Hepatic stellate cell (primary cell): Measurements from ENCODE around the gene ZW10.
"Not testable (repeated sequence)": the region's sequence is repeated elsewhere in the genome, so short reads cannot be mapped to it uniquely, and the experiment has no call there.

ENCODE experiments used
- DNase-seq: peaks from one replicate; pipeline ENCODE4 v3.0.0; 2011; ENCODE audit warnings: low spot score

ZW10 gene, protein sequence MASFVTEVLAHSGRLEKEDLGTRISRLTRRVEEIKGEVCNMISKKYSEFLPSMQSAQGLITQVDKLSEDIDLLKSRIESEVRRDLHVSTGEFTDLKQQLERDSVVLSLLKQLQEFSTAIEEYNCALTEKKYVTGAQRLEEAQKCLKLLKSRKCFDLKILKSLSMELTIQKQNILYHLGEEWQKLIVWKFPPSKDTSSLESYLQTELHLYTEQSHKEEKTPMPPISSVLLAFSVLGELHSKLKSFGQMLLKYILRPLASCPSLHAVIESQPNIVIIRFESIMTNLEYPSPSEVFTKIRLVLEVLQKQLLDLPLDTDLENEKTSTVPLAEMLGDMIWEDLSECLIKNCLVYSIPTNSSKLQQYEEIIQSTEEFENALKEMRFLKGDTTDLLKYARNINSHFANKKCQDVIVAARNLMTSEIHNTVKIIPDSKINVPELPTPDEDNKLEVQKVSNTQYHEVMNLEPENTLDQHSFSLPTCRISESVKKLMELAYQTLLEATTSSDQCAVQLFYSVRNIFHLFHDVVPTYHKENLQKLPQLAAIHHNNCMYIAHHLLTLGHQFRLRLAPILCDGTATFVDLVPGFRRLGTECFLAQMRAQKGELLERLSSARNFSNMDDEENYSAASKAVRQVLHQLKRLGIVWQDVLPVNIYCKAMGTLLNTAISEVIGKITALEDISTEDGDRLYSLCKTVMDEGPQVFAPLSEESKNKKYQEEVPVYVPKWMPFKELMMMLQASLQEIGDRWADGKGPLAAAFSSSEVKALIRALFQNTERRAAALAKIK

DNA sequence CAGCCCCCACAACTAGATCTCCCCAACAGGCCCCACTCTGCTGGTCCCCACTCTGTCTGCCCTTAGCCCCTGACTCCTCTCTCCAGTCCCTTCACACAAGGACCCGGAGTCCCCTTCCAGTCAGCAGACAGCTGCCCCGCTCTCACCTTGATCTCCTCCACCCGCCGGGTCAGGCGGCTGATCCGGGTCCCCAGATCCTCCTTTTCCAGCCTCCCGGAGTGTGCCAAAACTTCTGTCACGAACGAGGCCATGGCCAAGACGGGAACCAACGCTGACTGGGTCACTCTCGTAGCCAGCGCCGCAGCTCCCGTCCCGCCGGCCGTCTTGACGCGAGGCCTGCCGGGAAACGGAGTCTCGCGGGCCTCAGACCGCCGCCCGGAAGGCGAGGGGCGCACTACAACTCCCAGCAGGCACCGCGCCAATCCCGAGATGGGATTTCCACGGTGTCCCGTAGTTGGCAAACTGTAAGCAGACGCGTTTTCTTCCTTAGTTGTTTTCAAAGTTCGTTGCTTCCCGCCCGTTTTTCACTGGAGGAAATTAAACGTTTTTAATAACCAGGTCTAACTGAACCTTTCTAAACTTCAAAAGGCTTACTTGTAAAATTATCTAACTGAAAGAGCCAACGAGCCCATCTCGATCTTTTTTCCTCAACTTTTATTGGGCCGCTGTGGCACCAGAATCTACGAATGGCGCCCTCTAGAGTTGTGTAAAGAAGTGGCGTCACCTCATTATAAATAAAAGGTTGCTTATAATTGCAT is at the start of gene ZW10:
Gene ZW10 (minus strand): TSS at position 277 of the 758 bp plus-strand sequence. CDS start 26 bp downstream, at position 251.
- peak; percentile 84 for DNase-seq

DNA sequence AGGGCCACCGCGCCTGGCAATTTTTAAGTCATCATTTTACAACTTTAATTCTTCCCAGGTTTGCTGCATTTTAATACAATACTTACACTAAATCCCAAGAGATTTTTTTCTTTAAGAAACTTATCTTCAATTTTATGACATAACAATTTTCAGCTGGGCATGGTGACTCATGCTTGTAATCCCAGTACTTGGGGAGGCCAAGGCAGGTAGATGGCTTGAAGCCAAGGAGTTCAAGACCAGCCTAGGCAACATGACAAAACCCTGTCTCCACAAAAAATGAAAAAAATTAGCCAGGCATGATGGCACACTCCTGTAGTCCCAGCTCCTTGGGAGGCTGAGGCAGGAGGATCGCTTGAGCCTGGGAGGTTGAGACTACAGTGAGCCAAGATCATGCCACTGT is 44.9 kb upstream of the ZW10 start:
- DNase-seq: no peak

DNA sequence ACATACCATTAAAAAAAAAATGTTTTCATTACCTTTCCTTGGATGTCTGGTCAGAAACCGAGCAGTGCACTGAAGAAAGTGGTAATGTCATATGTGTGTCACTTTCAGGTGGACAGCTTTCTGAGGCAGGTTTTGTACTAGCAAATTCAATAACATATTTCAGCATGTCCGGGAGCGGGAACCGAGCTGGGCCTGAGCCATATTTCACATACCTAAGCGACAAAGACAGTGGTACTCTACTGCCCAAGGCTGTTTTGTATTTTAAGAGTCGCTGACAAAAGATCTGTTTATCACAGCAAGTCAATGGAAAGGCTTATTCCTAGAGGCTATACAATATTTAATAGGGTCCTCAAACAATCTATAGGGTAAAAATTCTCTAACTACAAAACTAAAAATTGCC is 44.1 kb upstream of the ZW10 start:
- DNase-seq: no peak

DNA sequence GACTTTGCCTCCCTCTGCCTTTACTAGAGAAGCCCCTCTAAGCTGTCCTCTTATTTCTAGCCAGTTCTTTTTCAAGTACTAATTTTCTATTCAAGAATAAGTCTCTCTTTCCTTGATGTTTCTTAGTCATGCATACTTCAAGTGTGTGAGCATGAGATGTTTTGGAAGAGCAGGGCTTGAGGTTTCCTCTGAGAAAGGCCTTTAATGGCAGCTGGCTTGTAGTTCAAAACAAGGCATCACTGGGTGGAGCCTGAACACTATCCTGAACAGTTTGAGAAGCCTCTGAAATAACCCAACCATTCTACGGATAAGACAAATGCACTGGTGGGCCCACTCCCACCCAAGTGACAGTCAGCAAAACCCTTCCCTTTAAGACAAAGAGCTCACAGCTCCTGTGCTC is 43.7 kb upstream of the ZW10 start:
- DNase-seq: no peak

DNA sequence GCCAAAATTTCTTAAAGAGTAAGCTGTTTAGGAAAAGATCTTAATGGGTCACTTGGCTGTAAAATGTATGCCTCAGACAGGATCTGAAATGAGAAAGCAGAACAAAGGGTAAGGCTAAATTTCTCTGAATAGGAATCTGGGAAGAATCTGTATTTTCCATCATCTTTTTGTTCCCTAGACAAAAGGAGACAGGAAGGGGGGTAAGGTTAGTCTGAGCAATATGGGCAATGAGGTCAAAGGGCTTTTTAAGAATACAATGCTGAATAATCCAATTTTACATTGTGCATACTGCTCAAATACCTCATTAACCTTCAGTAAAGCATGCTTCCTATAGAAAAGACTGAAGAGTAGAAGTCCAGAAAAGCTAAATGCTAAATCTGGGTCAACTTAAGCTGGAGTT is 40.7 kb upstream of the ZW10 start:
- DNase-seq: no peak

DNA sequence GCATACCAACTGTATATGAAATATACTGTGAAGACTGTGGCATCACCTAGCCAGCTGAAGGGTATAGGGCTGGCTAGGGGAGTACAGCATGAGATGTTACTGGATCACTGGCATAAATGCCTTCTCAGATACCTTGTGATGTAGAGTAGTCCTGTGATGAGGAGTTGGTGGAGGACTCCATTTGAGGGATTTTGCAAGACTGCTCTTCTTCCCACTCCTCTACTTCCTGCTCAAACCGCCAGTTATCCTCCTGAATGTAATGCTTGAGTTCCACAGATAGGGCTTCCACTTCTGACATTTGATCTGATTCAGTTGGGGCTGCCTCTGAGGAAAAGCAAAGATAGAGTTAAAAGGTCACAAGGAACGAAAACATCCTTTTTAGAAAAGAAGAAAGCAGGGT is 35.4 kb upstream of the ZW10 start:
- DNase-seq: no peak

DNA sequence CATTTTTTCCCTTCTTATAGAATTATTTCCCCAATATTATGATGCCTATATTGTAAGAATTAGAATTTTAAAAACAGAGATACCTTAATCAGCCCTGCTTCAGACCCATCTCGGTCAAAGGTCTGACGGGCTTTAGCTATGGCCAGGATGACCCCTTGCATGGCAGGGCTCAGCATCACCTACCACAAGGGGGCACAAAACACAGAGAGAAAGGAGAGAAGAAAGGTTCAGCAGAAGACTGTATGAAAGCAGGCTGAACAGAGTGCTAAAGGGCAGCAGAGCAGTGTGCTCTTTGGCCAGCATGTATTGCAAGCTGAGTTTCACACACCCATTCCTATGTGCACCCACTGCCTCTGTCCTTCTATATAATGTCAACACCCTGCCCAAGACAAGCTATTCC is 32.9 kb upstream of the ZW10 start:
- peak; percentile 12 for DNase-seq

DNA sequence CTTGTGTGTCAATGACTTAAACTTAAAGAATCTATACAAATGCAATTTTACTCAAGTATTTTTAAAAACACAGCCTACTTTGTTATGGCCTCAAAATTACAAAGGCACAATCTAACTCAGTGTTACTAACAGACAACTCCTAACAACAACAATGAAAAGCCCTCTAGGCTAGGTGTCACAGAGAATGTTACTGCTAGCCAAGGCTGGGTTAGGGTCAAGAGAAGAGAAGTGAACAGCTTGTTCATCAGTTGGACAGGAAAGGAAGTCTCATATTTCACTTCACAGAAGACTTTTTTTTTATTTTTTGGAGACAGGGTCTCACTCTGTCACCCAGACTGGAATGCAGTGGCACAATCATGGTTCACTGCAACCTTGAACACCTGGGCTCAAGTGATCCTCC is 32.1 kb upstream of the ZW10 start:
- DNase-seq: no peak

DNA sequence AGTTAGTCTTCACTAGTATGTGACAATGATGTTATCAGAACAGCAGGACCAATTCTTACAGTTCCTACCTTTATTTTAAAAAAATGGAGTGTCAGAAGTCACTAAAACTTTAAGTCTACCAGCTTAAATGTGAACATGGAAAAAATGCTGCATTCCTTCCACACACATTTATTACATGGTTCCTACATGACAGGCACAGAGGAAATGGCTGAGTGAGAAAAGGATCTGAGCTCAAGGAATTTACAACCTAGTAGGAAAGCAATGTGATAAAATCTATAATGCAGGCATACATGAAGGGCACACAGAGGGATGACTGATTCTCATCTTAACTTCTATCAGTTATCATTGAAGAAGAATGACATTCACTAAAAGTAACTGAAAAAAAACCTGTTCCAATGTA is 29.1 kb upstream of the ZW10 start:
- DNase-seq: no peak

DNA sequence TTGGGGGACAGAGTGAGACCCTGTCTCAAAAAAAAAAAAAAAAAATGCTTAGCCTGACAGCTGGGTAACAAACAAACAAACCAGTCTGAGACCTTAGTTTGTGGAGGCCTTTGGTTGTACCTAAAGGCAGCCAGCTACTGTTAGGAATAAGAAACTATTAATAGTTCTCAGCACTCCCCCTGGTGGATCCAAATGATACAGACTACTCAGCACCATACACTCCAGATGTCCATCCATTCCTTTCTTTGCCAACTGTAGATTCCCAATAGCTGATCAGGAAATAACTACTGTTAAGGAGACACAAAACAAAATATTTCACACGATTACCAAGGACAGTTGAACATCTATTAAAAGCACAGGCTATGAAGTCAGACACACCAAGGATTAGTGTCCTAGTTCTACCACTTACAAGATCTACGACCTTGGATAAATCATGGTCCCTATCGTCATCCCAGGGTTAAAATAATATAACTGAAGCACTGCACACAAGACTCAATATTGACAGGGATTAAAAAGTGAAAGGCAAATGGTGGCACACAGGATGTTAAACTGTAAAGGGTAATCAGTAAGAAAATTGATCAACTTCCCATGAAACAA is 23.3 kb upstream of the ZW10 start:
- peak; percentile 63 for DNase-seq

DNA sequence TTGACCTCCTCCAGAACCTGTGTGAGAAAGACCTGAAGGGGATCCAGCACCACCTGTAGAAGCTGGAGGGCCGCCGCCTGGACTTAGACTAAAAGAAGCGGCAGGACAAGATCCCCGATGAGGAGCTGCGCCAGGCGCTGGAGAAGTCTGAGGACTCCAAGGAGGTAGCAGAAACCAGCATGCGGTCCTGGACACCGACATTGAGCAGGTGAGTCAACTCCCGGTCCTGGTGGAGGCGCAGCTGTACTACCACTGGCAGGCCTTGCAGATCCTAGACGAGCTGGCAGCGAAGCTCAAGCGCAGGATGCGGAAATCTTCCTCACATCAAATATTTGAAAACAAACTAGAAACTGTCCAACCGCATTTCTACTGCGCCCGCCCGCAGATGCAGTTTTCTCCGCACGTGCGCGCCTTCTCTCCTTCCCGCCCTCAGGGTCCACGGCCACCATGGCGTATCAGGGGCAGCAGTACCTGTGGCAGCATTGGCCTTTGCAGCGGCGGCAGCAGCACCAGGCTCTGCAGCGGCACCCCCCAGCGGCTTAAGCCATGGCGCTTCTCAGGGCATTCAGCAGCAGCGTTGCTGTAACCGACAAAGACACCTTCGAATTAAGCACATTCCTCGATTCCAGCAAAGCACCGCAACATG is 16.3 kb upstream of the ZW10 start:
- DNase-seq: no peak

DNA sequence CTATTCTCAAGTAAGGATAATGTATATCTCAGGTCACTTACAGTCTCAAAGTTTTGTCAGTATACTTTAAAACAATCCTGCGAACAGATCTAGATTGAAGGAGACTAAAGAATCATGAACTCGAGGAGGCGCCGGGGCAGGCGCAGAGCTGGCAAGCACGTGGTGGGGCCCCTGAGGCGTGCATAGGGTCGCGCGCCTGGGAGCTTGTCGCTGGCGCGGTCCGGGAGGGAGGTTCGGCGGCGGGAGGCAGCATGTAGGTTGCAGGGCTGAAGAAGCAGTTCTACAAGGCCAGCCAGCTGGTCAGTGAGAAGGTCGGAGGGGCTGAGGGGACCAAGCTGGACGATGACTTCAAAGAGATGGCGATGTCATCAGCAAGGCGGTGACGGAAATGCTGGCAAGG is 15.5 kb upstream of the ZW10 start:
- not testable (repeated sequence) for DNase-seq

DNA sequence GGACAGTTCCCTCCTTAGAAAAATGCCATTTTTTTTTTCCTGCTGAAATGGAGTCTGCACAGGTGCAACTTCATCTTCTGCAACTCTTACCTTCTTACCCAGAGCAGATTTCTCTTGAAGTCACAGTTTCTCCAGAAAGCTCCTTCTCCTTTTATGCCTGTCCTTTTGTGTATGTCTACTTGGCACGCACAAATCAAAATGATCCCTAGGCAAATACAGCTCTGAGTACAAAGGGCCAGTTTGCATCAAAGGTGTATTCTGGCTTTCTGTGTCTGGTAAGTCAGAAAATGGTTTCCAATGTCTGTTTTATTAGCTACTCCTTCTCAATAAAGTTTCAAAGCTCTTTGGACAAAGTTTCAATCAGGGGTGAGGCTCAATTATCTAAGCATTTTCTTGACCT is 8.6 kb upstream of the ZW10 start:
- no peak for DNase-seq

DNA sequence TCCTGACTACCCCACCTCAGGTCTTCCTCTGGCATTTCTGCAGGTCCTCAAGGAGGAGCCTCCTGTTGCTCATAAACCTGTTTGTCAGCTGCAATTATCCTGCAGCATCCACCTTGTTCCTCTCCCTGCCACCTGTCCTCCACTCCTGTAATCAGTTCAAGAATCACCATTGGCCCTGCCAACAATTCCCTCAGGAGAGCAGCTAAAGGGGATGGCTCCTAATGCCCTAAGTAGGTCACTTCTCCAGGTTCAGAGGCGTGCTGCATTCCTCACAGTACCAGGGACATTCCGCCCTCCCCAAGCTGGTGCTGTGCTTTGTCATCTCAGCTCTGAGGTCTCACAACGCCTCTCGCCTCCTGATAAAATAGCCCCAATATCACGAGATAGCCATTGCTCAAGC is 8.2 kb upstream of the ZW10 start:
- DNase-seq: no peak

DNA sequence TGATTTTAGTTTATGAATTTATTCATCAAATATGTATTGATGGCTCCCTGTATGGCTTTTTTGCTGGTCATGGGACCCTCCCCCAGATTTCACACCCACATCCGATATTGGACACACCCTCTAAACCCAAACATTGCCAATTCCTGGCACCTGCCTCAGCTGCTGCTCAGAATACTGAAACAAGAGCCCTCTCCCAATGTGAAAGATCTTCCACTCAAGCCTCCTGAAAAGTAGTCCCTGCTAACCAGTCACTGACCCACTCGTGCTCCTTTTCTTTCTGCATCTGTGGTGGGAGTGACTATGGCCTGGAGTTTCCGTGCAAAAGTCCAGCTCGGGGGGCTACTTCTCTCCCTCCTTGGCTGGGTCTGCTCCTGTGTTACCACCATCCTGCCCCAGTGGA is 6.0 kb upstream of the ZW10 start, which contains the start of gene CLDN25:
Gene CLDN25 (plus strand): TSS at position 301 of the 400 bp plus-strand sequence. CDS start 0 bp downstream, at position 301.
- no peak for DNase-seq

DNA sequence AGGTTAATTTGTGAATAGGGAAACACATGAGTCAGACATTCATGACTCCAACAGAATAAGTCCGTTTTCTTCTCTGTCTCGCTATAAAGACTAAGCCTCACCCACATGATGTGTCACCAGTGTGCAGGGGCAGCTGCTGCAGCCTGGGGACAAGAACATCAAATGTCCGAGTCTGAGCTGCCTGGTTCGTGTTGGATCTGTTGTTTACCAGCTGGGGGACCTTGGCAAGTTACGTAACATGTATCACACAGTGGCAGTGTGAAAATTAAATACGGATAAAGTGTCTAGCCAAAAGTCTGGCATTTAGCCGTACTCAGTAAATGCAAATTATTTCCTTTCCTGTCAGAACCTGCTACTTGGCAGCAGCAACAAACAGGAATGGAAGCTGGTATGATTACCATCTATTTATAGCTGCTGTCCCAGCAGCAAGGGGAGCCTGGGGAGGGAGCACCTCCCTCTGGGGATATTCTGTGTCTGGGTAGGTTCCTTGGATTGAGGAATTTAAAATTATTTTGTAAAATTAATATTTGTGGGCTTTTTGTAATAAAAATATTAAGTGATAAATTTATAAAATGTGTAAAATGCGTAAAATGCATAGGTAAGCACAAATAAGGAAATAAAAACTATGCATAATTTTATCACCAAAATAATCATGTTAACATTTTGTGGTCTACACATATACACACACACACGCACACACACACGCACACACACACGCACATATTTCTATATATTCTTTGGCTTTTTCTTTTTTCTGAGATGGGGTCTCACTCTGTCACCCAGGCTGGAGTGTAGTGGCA is 4.8 kb upstream of the ZW10 start:
- peak; percentile 38 for DNase-seq

DNA sequence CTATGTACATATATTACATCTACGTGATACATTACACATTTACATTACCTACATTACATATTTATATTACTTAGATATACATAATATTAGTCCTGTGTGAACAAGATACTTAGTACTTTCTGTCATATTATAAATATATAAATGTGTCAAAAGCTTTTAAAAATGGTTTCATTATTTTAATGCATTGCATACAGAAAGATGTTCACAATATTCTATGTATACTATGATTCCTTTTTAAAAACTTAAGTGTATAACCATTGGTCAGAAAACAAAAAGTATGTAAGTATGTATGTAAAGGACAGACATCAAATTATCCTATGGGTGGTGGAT is 647 bp upstream of the ZW10 start:
- no peak for DNase-seq

DNA sequence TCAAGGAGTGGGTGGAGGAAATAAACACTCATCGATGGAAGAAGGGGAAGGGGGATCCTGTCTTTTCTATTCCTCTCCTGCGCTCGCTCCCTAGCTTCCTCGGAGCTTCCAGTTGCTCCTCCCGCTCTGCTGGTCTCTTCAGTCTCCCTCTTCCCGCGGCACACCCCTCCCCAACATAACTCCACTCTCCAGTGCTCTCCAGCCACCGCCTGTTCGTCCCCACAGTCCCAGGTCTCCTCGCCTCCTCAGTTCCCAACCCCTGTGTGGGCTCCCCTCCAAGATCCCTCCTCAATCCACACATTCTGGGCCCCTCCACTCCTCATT is 438 bp downstream of the ZW10 start:
- DNase-seq: peak; percentile 32

DNA sequence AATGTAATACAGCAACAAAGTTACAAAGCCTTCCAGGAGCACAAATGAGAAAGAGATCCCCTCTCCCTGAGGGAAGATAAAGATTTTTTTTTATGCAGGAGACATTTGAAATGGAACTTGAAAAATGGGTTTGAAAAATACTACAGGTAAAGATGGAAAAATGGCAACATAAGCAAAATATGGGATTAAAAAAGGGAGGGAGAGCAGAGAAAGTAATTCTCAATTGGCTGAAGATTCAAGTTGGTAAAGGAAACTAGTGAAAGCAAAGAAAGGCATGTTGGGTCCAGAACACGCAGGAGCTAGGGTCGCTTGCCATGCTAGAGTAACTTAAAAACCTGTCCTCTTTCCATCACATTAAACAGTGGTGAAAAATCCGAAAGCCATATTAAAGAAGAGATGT is 1.5 kb downstream of the ZW10 start:
- DNase-seq: no peak

DNA sequence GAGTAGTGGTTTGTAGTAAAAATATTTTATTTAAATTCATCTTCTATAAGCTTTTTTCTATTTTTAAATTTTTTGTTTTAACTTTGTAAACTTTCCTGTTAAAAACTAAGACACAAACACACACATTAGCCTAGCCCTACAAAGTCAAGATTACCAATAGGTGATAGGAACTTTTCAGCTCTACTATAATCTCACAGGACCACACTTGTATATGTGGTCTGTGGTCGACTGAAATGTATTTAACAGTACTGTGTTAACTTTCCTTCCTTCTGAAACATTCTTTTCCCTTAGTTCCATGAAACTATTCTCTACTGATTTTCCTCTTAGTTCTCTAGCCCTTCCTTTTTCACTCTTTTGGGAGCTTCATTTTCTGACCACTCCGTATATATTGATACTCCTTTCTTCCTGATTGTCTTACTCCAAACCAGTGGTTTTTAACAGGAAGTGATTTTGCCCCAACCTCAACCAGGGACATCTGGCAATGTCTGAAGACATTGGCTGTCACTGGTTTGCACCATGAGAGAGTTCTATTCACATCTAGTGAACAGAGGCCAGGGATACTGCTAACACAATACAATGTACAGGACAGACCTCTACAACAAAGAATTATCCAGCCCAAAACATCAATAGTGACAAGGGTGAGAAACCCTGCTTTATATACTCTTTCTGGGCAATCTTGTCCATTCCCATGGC is 8.8 kb downstream of the ZW10 start:
- DNase-seq: no peak

DNA sequence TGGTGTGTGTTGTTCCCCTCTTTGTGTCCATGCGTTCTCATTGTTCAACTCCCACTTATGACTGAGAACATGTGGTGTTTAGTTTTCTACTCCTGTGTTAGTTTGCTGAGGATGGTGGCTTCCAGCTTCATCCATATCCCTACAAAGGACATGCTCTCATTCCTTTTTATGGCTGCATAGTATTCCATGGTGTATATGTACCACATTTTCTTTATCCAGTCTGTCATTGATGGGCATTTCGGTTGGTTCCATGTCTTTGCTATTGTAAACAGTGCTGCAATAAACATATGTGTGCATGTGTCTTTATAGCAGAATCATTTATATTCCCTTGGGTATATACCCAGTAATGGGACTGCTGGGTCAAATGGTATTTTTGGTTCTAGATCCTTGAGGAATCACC is 10.5 kb downstream of the ZW10 start:
- DNase-seq: not testable (repeated sequence)
